ENCODE results near the gene SMG7. TPM values are rescaled to one million over a fixed set of nuclear protein-coding genes. Genes with fewer than 3 reads are reported as not detected.

Gene SMG7
- total RNA-seq, 4 donors from 2014 or later = 33.7 to 42.8 (median 36.5) TPM

DNA sequence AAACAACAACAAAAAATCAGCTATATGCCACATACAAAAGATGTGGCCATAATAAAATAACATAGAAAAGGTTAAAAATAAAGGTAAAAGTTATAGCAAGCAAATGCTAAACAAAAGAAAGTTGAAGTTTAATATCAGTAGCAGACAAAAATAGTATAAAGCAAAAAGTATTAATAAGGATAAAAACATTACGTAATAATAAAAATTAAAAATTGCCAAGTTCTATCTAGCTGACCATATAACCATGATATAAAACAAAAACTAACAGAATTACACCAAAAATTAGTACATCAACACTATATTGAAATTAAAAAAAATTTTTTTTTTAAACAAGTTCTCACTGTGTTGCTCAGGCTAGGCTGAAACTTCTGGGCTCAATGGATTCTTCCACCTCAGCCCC, 15.5 kb upstream of the SMG7 start:
- TF ChIP-seq, protein P1, sequence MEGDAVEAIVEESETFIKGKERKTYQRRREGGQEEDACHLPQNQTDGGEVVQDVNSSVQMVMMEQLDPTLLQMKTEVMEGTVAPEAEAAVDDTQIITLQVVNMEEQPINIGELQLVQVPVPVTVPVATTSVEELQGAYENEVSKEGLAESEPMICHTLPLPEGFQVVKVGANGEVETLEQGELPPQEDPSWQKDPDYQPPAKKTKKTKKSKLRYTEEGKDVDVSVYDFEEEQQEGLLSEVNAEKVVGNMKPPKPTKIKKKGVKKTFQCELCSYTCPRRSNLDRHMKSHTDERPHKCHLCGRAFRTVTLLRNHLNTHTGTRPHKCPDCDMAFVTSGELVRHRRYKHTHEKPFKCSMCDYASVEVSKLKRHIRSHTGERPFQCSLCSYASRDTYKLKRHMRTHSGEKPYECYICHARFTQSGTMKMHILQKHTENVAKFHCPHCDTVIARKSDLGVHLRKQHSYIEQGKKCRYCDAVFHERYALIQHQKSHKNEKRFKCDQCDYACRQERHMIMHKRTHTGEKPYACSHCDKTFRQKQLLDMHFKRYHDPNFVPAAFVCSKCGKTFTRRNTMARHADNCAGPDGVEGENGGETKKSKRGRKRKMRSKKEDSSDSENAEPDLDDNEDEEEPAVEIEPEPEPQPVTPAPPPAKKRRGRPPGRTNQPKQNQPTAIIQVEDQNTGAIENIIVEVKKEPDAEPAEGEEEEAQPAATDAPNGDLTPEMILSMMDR (IDR thresholded peaks at IDR 0.05; ENCODE audit: low read depth) = no peak

DNA sequence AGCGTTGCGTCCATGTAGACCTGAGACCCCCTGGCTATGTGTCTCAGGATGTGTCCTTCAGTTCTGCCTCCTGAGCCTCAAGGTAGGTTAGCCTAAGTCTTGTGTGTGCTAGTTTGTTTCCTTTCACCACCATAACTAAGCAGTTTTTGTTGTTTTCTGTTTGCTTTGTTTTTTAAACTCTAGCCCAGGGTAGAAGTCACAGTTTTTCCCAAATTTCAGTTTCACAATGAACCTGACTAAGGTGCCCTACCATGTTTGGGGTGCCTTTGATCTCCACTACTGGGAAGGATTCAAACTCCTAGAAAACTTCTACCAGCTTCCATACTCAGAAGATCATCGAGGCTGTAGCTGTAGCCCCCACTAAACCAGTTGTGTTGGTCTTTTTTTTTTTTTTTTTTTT, 14.8 kb upstream of the SMG7 start:
- TF ChIP-seq, protein P1 (IDR thresholded peaks at IDR 0.05; ENCODE audit: low read depth) = no peak

DNA sequence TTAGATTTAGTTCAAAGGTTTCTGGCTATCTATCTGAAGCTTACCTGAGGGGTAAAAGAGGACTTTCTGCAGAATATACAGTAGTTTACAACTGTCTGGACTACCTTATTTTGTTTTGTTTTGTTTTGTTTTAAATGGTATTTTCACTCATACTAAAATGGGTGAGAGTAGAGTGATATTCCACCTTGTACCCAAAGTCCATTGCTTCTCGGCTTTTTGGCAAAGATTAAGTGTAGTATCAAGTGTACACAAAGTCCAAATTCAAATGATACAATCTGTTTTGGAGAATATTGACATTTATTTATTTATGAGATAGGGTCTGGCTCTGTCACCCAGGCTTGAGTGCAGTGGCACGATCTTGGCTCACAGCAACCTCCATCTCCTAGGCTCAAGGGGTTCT, 11.7 kb upstream of the SMG7 start:
- TF ChIP-seq, protein P1 (IDR thresholded peaks at IDR 0.05; ENCODE audit: low read depth) = no peak

DNA sequence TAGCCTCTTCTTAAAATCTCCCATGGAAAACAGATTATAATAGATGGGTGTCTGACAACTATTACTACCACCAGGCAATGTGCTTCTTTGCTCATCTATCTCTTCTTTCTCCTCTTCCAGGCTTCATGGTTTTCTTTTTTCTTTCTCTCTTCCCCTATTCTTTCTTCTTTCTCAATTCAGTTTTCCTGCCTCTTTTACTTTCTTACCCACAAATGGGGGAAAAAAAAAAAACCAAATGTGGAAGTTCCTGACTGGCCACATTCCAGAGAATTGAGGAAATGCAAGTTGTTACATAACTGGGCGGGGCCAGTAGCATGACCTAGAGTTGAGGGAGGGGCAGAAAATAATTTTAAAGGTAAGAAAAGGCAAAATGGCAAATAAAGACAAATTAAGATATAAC, 10.9 kb upstream of the SMG7 start:
- TF ChIP-seq, protein P1 (IDR thresholded peaks at IDR 0.05; ENCODE audit: low read depth) = no peak

DNA sequence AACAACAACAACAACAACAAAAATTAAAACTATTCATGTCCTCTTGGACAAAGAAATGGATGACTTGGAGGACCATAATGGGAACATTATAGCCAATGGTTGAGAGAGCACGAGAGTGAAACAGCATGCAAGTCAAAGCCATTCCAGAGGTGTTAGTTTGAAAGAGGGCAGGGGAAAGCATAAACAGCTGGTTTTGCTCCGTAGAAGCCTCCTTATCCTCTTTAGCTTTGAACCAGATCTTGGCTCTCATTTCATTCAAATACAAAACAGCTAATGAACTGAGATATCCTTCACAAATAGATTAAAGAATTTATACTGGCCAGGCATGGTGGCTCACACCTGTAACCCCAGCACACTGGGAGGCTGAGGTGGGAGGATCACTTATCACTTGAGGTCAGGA, 8.7 kb upstream of the SMG7 start:
- TF ChIP-seq, protein P1 (IDR thresholded peaks at IDR 0.05; ENCODE audit: low read depth) = no peak

DNA sequence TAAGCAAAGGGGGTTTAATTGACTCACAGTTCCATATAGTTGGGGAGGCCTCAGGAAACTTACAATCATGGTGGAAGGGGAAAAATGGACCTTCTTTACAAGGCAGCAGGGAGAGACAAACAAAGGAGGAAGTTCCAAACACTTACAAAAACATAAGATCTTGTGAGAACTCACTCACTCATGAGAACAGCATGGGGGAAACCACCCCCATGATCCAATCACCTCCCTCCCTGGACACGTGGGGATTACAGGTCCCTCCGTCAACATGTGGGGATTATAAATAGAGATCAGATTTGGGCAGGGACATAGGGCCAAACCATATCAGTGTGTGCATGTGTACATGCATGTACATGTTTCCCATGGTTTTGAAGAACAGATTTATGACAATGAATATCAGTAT, 5.5 kb upstream of the SMG7 start:
- TF ChIP-seq, protein P1 (IDR thresholded peaks at IDR 0.05; ENCODE audit: low read depth) = no peak

DNA sequence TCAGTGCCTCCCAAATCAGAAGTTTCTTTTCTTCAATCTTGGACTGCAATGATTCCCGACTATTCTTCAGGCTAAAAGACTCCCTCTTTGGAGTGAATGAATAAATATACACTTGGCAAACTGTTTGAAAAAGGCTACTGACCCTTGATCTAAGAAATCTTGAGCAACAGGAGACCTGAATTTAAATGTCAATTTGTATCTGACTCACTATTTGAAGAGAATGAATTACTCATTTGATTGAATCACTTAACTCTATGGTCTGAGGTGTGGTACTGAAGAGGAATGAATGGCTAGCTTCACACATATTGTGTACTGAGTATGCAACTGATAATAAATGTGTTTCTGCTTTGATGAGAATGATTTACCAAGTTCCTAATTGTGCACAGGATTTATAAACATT, 4.6 kb upstream of the SMG7 start:
- TF ChIP-seq, protein P1 (IDR thresholded peaks at IDR 0.05; ENCODE audit: low read depth) = no peak

Measured in subcutaneous adipose tissue (tissue), 4 donors.